Fibroblast of villous mesenchyme (primary cell): Measurements from ENCODE around the gene UNC13C. TPM values are rescaled to one million over a fixed set of nuclear protein-coding genes. Genes with fewer than 3 reads are reported as not detected.
A peak's percentile ranks its signal among the peaks of the same experiment; 100 is the strongest.

Experiments
- DNase-seq: peaks from one replicate; pipeline ENCODE4 v3.0.0-alpha.2; 2010; ENCODE audit warnings: low read depth
- H3K4me3 ChIP-seq: 2 replicates; pipeline ENCODE4 v1.5.1; 2011; ENCODE audit warnings: low read depth, mild to moderate bottlenecking, low read length
- total RNA-seq: library from RNA; depleted of rRNA; stranded (reverse); fragments of >200 nt; gene quantifications from 2 replicates; pipeline ENCODE4 v1.2.3, GENCODE V29; 2012
- TF ChIP-seq, protein P1 (sequence below): IDR thresholded peaks from 2 replicates; pipeline ENCODE4 v1.5.1; 2012; ENCODE audit warnings: low read depth, mild to moderate bottlenecking, low read length; ENCODE audit not compliant: insufficient read depth

Gene UNC13C
- total RNA-seq, 1 donor: not detected

GRCh38 chr15:54082836-54083492 lies 104.7 kb downstream of the UNC13C start:
- H3K4me3 ChIP-seq: no peak overlapping the region
- TF ChIP-seq, protein P1, sequence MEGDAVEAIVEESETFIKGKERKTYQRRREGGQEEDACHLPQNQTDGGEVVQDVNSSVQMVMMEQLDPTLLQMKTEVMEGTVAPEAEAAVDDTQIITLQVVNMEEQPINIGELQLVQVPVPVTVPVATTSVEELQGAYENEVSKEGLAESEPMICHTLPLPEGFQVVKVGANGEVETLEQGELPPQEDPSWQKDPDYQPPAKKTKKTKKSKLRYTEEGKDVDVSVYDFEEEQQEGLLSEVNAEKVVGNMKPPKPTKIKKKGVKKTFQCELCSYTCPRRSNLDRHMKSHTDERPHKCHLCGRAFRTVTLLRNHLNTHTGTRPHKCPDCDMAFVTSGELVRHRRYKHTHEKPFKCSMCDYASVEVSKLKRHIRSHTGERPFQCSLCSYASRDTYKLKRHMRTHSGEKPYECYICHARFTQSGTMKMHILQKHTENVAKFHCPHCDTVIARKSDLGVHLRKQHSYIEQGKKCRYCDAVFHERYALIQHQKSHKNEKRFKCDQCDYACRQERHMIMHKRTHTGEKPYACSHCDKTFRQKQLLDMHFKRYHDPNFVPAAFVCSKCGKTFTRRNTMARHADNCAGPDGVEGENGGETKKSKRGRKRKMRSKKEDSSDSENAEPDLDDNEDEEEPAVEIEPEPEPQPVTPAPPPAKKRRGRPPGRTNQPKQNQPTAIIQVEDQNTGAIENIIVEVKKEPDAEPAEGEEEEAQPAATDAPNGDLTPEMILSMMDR: peak; percentile 39
- DNase-seq: no peak

- no peak overlapping the region for H3K4me3 ChIP-seq
- DNase-seq: no peak
- TF ChIP-seq, protein P1: no peak
Measured at GRCh38 chr15:54083501-54083900, 105.3 kb downstream of the UNC13C start.

DNA sequence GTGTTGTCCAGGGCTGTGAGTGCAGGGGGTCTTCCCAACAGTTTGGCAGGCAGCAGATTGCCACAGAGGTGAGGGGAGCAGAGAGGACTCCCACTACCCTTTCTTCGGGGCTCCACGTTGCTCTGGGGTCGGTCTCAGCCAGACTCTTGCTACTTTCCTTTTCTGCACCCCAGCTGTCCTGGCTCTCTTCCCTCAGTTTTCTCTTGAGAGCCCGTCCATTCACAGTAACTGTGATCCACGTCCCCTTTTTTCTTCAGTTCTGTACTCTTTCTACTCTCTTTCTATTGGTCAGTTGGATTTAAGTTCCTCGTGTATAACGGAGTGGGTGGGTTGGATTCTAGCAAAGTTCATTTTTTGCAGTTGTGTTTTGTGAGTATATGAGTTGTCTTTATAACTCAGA lies 105.8 kb downstream of the UNC13C start:
- no peak overlapping the region for H3K4me3 ChIP-seq
- no peak for DNase-seq
- TF ChIP-seq, protein P1: no peak

GRCh38 chr15:54088837-54089236 lies 110.6 kb downstream of the UNC13C start:
- no peak for DNase-seq
- H3K4me3 ChIP-seq: no peak overlapping the region
- TF ChIP-seq, protein P1: no peak

GRCh38 chr15:54089776-54090175 lies 111.5 kb downstream of the UNC13C start:
- TF ChIP-seq, protein P1: no peak
- no peak overlapping the region for H3K4me3 ChIP-seq

GRCh38 chr15:54091651-54092050 lies 113.4 kb downstream of the UNC13C start:
- no peak overlapping the region for H3K4me3 ChIP-seq
- no peak for DNase-seq
- TF ChIP-seq, protein P1: no peak

More at GRCh38 chr15:54089776-54090175, 111.5 kb downstream of the UNC13C start:
- DNase-seq: no peak

GRCh38 chr15:54094661-54095060 lies 116.4 kb downstream of the UNC13C start:
- TF ChIP-seq, protein P1: no peak
- H3K4me3 ChIP-seq: no peak overlapping the region

More at GRCh38 chr15:54094661-54095060, 116.4 kb downstream of the UNC13C start:
- no peak for DNase-seq
